HCT116 (cell line): ENCODE measurements around the gene ZC3H8. TPM values are rescaled to one million over a fixed set of nuclear protein-coding genes. Genes with fewer than 3 reads are reported as not detected.

Experiments used
- ATAC-seq: fragments of 200-7000 bp; cut with Tn5 transposase; 2 replicates; pipeline ENCODE4 v1.9.1; 2020; ENCODE audit warnings: mild to moderate bottlenecking, moderate library complexity
- BruUV-seq: library from RNA; stranded (reverse); fragments of 400-500 nt; replicated peaks from 2 replicates; lab custom pipeline; 2021; lab: Mats Ljungman, UMichigan
- CTCF ChIA-PET: fragments of 300-600 bp; sonication (Branson Sonifier 250); formaldehyde crosslinking; loops from one replicate; lab custom pipeline; 2021; ENCODE audit warnings: antibody characterized with exemption; lab: Charles Lee
- POLR2A ChIA-PET: fragments of 300-600, 350-600 bp; sonication (Branson Sonifier 250); formaldehyde crosslinking; loops from one replicate; lab custom pipeline; 2021; ENCODE audit warnings: antibody characterized with exemption; lab: Charles Lee
- RAD21 ChIA-PET, 2 experiments: fragments of 300-600 bp; sonication (Branson Sonifier 250); formaldehyde crosslinking; loops; one replicate each; lab custom pipeline; 2023; ENCODE audit warnings: low total read pairs in 2 of 2; ENCODE audit not compliant: uncharacterized antibody in 2 of 2, unreplicated experiment in 2 of 2, low non-redundant PET in 1 of 2; lab: Charles Lee
- DNase-seq: peaks from one replicate; pipeline ENCODE4 v3.0.0-alpha.2; 2010; ENCODE audit warnings: low read depth, low spot score
- H2AFZ ChIP-seq: fragments of 200-600 bp; shearing (Covaris generic), sonication (generic); 2 replicates; pipeline ENCODE4 v1.6.1; 2017; ENCODE audit warnings: low read depth, mixed run types, mixed read lengths, antibody characterized with exemption, low read length; ENCODE audit not compliant: poor library complexity, severe bottlenecking
- H3K27ac ChIP-seq: 2 replicates; pipeline ENCODE4 v1.5.1; 2012; ENCODE audit warnings: low read depth, low read length
- H3K27me3 ChIP-seq: fragments of 200-600 bp; sonication (generic); 2 replicates; pipeline ENCODE4 v1.6.1; 2016; ENCODE audit warnings: mixed run types, low read length, mixed read lengths; ENCODE audit not compliant: insufficient read depth
- H3K36me3 ChIP-seq, 2 experiments: fragments of 200-500 bp in 1 of 2; fragments of 200-600 bp in 1 of 2; sonication (Bioruptor generic) in 1 of 2; sonication (generic) in 1 of 2; 2 replicates each; pipeline versions ENCODE4 v1.5.1 to v1.6.1; 2014 to 2016; ENCODE audit warnings: low read length in 2 of 2, inconsistent platforms in 1 of 2, mixed read lengths in 1 of 2, mixed run types in 1 of 2; ENCODE audit not compliant: insufficient read depth in 2 of 2, control insufficient read depth in 1 of 2
- H3K4me1 ChIP-seq, 2 experiments: fragments of 200-600 bp in 1 of 2; sonication (generic) in 1 of 2; 2 replicates each; pipeline versions ENCODE4 v1.5.1 to v1.6.1; 2012 to 2017; ENCODE audit warnings: low read length in 2 of 2, inconsistent platforms in 1 of 2, mild to moderate bottlenecking in 1 of 2, mixed read lengths in 1 of 2, mixed run types in 1 of 2, moderate library complexity in 1 of 2; ENCODE audit not compliant: insufficient read depth in 2 of 2, control insufficient read depth in 1 of 2
- H3K4me2 ChIP-seq: fragments of 200-600 bp; sonication (generic); 2 replicates; pipeline ENCODE4 v1.6.1; 2017; ENCODE audit warnings: mixed run types, low read length, mixed read lengths
- H3K4me3 ChIP-seq, 2 experiments: fragments of 200-600 bp in 1 of 2; sonication (generic) in 1 of 2; replicated peaks in 1 of 2; 2 replicates each; pipeline ENCODE4 v1.5.1; 2011 to 2016; ENCODE audit warnings: low read length in 2 of 2, control low read depth in 1 of 2, low read depth in 1 of 2, mild to moderate bottlenecking in 1 of 2, mixed read lengths in 1 of 2, mixed run types in 1 of 2
- H3K79me2 ChIP-seq: fragments of 200-600 bp; sonication (generic); 2 replicates; pipeline ENCODE4 v1.6.1; 2017; ENCODE audit warnings: mild to moderate bottlenecking, mixed run types, low read length, moderate library complexity, mixed read lengths; ENCODE audit not compliant: insufficient read depth
- H3K9ac ChIP-seq: fragments of 200-600 bp; sonication (generic); 2 replicates; pipeline ENCODE4 v1.6.1; 2016; ENCODE audit warnings: low read length, mixed read lengths
- H3K9me2 ChIP-seq: fragments of 200-600 bp; sonication (generic), shearing (Covaris generic); 2 replicates; pipeline ENCODE4 v1.6.1; 2017; ENCODE audit warnings: mixed run types, mild to moderate bottlenecking, moderate library complexity; ENCODE audit not compliant: insufficient read depth
- H3K9me3 ChIP-seq, 2 experiments: fragments of 200-500 bp in 1 of 2; fragments of 200-600 bp in 1 of 2; sonication (Bioruptor generic) in 1 of 2; sonication (generic) in 1 of 2; 2 replicates each; pipeline ENCODE4 v1.6.1; 2014 to 2017; ENCODE audit warnings: low read length in 2 of 2, mixed read lengths in 2 of 2, inconsistent platforms in 1 of 2, low read depth in 1 of 2, mild to moderate bottlenecking in 1 of 2, mixed run types in 1 of 2, moderate library complexity in 1 of 2; ENCODE audit not compliant: control insufficient read depth in 1 of 2, insufficient read depth in 1 of 2
- H4K20me1 ChIP-seq: fragments of 200-600 bp; sonication (generic), shearing (Covaris generic); 2 replicates; pipeline ENCODE4 v1.6.1; 2017; ENCODE audit warnings: mixed run types, mild to moderate bottlenecking, moderate library complexity; ENCODE audit not compliant: insufficient read depth
- ATF3 ChIP-seq: IDR thresholded peaks from 2 replicates; pipeline ENCODE4 v1.6.1; 2012
- CBX3 ChIP-seq: IDR thresholded peaks from 2 replicates; pipeline ENCODE4 v1.6.1; 2012; ENCODE audit warnings: low read depth
- CEBPB ChIP-seq: IDR thresholded peaks from 2 replicates; pipeline ENCODE4 v1.6.1; 2012; ENCODE audit warnings: low read depth
- CTCF ChIP-seq, 3 experiments: fragments of 200-600 bp in 1 of 3; sonication (generic) in 1 of 3; IDR thresholded peaks in 2 of 3; conservative IDR thresholded peaks in 1 of 3; 2 replicates each; pipeline ENCODE4 v1.5.1; 2012 to 2017; ENCODE audit warnings: low read depth in 2 of 3, low read length in 2 of 3, antibody characterized with exemption in 1 of 3, borderline replicate concordance in 1 of 3, control low read depth in 1 of 3, mild to moderate bottlenecking in 1 of 3, mixed read lengths in 1 of 3, mixed run types in 1 of 3, moderate library complexity in 1 of 3; ENCODE audit not compliant: insufficient read depth in 1 of 3
- ELF1 ChIP-seq: IDR thresholded peaks from 2 replicates; pipeline ENCODE4 v1.6.1; 2012; ENCODE audit warnings: low read depth, borderline replicate concordance
- EZH2 ChIP-seq: fragments of 200-600 bp; sonication (generic); IDR thresholded peaks from 2 replicates; pipeline ENCODE4 v1.6.1; 2017; ENCODE audit warnings: antibody characterized with exemption, mixed run types
- FOSL1 ChIP-seq: IDR thresholded peaks from 2 replicates; pipeline ENCODE4 v1.6.1; 2012; ENCODE audit warnings: low read depth
- JUND ChIP-seq: IDR thresholded peaks from 2 replicates; pipeline ENCODE4 v1.6.1; 2012
- MAX ChIP-seq: IDR thresholded peaks from 2 replicates; pipeline ENCODE4 v1.6.1; 2012
- POLR2A ChIP-seq: IDR thresholded peaks from 2 replicates; pipeline ENCODE4 v1.7.0; 2011; ENCODE audit warnings: borderline replicate concordance; ENCODE audit not compliant: insufficient read depth, insufficient read length; ENCODE audit errors: extremely low read depth
- POLR2AphosphoS5 ChIP-seq: IDR thresholded peaks from 2 replicates; pipeline ENCODE4 v1.6.1; 2011; ENCODE audit warnings: mild to moderate bottlenecking, low read depth, low read length, moderate library complexity
- RAD21 ChIP-seq: IDR thresholded peaks from 2 replicates; pipeline ENCODE4 v1.6.1; 2012; ENCODE audit warnings: low read depth, mild to moderate bottlenecking
- SIN3A ChIP-seq: IDR thresholded peaks from 2 replicates; pipeline ENCODE4 v1.6.1; 2012; ENCODE audit warnings: low read depth
- SP1 ChIP-seq: IDR thresholded peaks from 2 replicates; pipeline ENCODE4 v1.6.1; 2012; ENCODE audit warnings: low read depth
- SRF ChIP-seq: IDR thresholded peaks from 2 replicates; pipeline ENCODE4 v1.6.1; 2012; ENCODE audit warnings: low read depth
- TCF7L2 ChIP-seq: IDR thresholded peaks from 2 replicates; pipeline ENCODE4 v1.7.0; 2011; ENCODE audit warnings: borderline replicate concordance, inconsistent platforms; ENCODE audit not compliant: insufficient read depth, insufficient read length; ENCODE audit errors: extremely low read depth
- ZBTB33 ChIP-seq: IDR thresholded peaks from 2 replicates; pipeline ENCODE4 v1.6.1; 2011; ENCODE audit warnings: mild to moderate bottlenecking, low read length, moderate library complexity; ENCODE audit not compliant: insufficient replicate concordance; ENCODE audit errors: extremely low read depth
- ZFX ChIP-seq: fragments of 450-650 bp; IDR thresholded peaks from 2 replicates; pipeline ENCODE4 v1.6.1; 2017
- intact Hi-C: fragments of 100-400 bp; cut with micrococcal nuclease; formaldehyde crosslinking; loops from 2 replicates; pipeline ENCODE4 v1.10.0; 2022
- total RNA-seq: library from RNA; stranded (reverse); gene quantifications from one replicate; pipeline ENCODE4 v1.2.1, GENCODE V29; 2021; ENCODE audit not compliant: unreplicated experiment

ZC3H8 gene
- total RNA-seq, 1 experiment from 2014 or later: 13.4 TPM

- BruUV-seq: no TSS peak
- H3K9me2 ChIP-seq: no peaks in the 10 kb centered on the region
- H3K36me3 ChIP-seq: no peaks in the 10 kb centered on the region
- ChIA-PET POLR2A (no interaction called here), RAD21 (no interaction called here), CTCF (no interaction called here)
- intact Hi-C loops: no loop called here
- no peak for ATAC-seq
- no peaks in the 10 kb centered on the region for H3K27me3 ChIP-seq
- no peak overlapping the region for H2AFZ ChIP-seq
- DNase-seq: no peak
- TF ChIP-seq ATF3 (no peak), CEBPB (no peak), POLR2A (no peak), FOSL1 (no peak), EZH2 (no peak), MAX (no peak), ZFX (no peak), RAD21 (no peak), JUND (no peak), SP1 (no peak), SRF (no peak), SIN3A (no peak), CTCF (IDR thresholded peaks at IDR 0.05 in 2 of 3, conservative IDR thresholded peaks at IDR 0.05 in 1 of 3; ENCODE audit: borderline replicate concordance in 1 of 3, insufficient read depth in 1 of 3, low read depth in 2 of 3, low read length in 2 of 3) (no peak), ELF1 (no peak), ZBTB33 (no peak), TCF7L2 (no peak), POLR2AphosphoS5 (no peak), CBX3 (no peak)
- H3K9ac ChIP-seq: no peak overlapping the region
- H3K79me2 ChIP-seq: no peaks in the 10 kb centered on the region
- H3K4me3 ChIP-seq: no peak overlapping the region
- H3K4me1 ChIP-seq: no peaks in the 10 kb centered on the region
- no peaks in the 10 kb centered on the region for H4K20me1 ChIP-seq
- no peaks in the 10 kb centered on the region for H3K9me3 ChIP-seq
- no peak overlapping the region for H3K4me2 ChIP-seq
- H3K27ac ChIP-seq: no peak overlapping the region
Observed at GRCh38 chr2:112175333-112175732, 79.5 kb downstream of the ZC3H8 start.
